GM19035 (cell line): ENCODE data around the gene PDE4B.
A peak's percentile ranks its signal among the peaks of the same experiment; 100 is the strongest.

Experiments used
- ATAC-seq: cut with Tn5 transposase; IDR thresholded peaks from one replicate; pipeline ENCODE4 v1.9.1; 2021; ENCODE audit not compliant: unreplicated experiment

PDE4B gene

GRCh38 chr1:66168948-66169671 lies 376.4 kb downstream of the PDE4B start:
- ATAC-seq: no peak

GRCh38 chr1:66172272-66172671 lies 379.6 kb downstream of the PDE4B start:
- ATAC-seq: no peak

GRCh38 chr1:66175098-66175497 lies 382.4 kb downstream of the PDE4B start:
- no peak for ATAC-seq

GRCh38 chr1:66175581-66175980 lies 382.9 kb downstream of the PDE4B start:
- no peak for ATAC-seq

GRCh38 chr1:66176012-66176715 lies 383.5 kb downstream of the PDE4B start:
- no peak for ATAC-seq

GRCh38 chr1:66176832-66177231 lies 384.1 kb downstream of the PDE4B start:
- ATAC-seq: no peak

GRCh38 chr1:66177510-66177909 lies 384.8 kb downstream of the PDE4B start:
- no peak for ATAC-seq

- no peak for ATAC-seq
Observed at GRCh38 chr1:66182026-66182425, 389.3 kb downstream of the PDE4B start.

- no peak for ATAC-seq
Observed at GRCh38 chr1:66182551-66183178, 390.0 kb downstream of the PDE4B start.

GRCh38 chr1:66183400-66183799 lies 390.7 kb downstream of the PDE4B start:
- no peak for ATAC-seq

- no peak for ATAC-seq
Observed at GRCh38 chr1:66197120-66197519, 404.4 kb downstream of the PDE4B start.

- ATAC-seq: no peak
Observed at GRCh38 chr1:66197785-66198184, 405.1 kb downstream of the PDE4B start.

GRCh38 chr1:66206563-66207144 lies 414.0 kb downstream of the PDE4B start:
- no peak for ATAC-seq

- ATAC-seq: no peak
Observed at GRCh38 chr1:66207484-66207883, 414.8 kb downstream of the PDE4B start.

GRCh38 chr1:66208632-66209031 lies 415.9 kb downstream of the PDE4B start:
- no peak for ATAC-seq

- ATAC-seq: no peak
Observed at GRCh38 chr1:66210635-66211244, 418.0 kb downstream of the PDE4B start.

GRCh38 chr1:66211521-66211920 lies 418.8 kb downstream of the PDE4B start:
- ATAC-seq: no peak

GRCh38 chr1:66213491-66213890 lies 420.8 kb downstream of the PDE4B start:
- ATAC-seq: no peak

- ATAC-seq: peak; percentile 62
Observed at GRCh38 chr1:66214901-66215300, 422.2 kb downstream of the PDE4B start.

GRCh38 chr1:66217021-66217420 lies 424.3 kb downstream of the PDE4B start:
- no peak for ATAC-seq

GRCh38 chr1:66217561-66217960 lies 424.9 kb downstream of the PDE4B start:
- no peak for ATAC-seq
